Calu3 (cell line): ENCODE results near the gene SEC24B. TPM values are rescaled to one million over a fixed set of nuclear protein-coding genes. Genes with fewer than 3 reads are reported as not detected.

Experiments used
- BruUV-seq: library from RNA; stranded (reverse); fragments of 400-500 nt; replicated peaks from 2 replicates; lab custom pipeline; 2021; lab: Mats Ljungman, UMichigan
- CTCF ChIA-PET: fragments of 300-600 bp; sonication (Branson Sonifier 250); formaldehyde crosslinking; loops from one replicate; lab custom pipeline; 2022; ENCODE audit warnings: antibody characterized with exemption; lab: Charles Lee
- DNase-seq: peaks from one replicate; pipeline ENCODE4 v3.0.0; 2022
- H3K27ac Mint-ChIP-seq: one replicate; pipeline ENCODE4 v1.8.0; 2022; ENCODE audit warnings: mixed read lengths; ENCODE audit not compliant: unreplicated experiment
- H3K27me3 Mint-ChIP-seq: one replicate; pipeline ENCODE4 v1.8.0; 2022; ENCODE audit warnings: mixed read lengths; ENCODE audit not compliant: unreplicated experiment
- H3K36me3 Mint-ChIP-seq: one replicate; pipeline ENCODE4 v1.8.0; 2022; ENCODE audit warnings: mild to moderate bottlenecking, moderate library complexity, mixed read lengths; ENCODE audit not compliant: insufficient read depth, unreplicated experiment
- H3K4me1 Mint-ChIP-seq: one replicate; pipeline ENCODE4 v1.8.0; 2022; ENCODE audit warnings: mild to moderate bottlenecking, low read depth, mixed read lengths; ENCODE audit not compliant: unreplicated experiment
- H3K4me3 Mint-ChIP-seq: one replicate; pipeline ENCODE4 v1.8.0; 2022; ENCODE audit warnings: mild to moderate bottlenecking, low read depth, moderate library complexity, mixed read lengths; ENCODE audit not compliant: unreplicated experiment
- H3K9me3 Mint-ChIP-seq: one replicate; pipeline ENCODE4 v1.8.0; 2022; ENCODE audit warnings: low read depth, mixed read lengths; ENCODE audit not compliant: unreplicated experiment
- intact Hi-C: fragments of 100-400 bp; cut with micrococcal nuclease; formaldehyde crosslinking; loops from one replicate; pipeline ENCODE4 v1.10.0; 2022; ENCODE audit not compliant: unreplicated experiment
- microRNA-seq: library from miRNA; unstranded; fragments of <30 nt; microRNA quantifications from one replicate; pipeline ENCODE4 v1.2.0, GENCODE V29; 2022
- total RNA-seq: library from RNA; stranded (reverse); gene quantifications from 2 replicates; pipeline ENCODE4 v1.2.3, GENCODE V29; 2022
- TF ChIP-seq, protein P1 (sequence below): fragments of 200-600 bp; IDR thresholded peaks from one replicate; pipeline ENCODE4 v1.8.0; 2022; ENCODE audit warnings: antibody characterized with exemption; ENCODE audit not compliant: unreplicated experiment

The SEC24B gene
- total RNA-seq, 1 experiment from 2014 or later, result 21.5 TPM

DNA sequence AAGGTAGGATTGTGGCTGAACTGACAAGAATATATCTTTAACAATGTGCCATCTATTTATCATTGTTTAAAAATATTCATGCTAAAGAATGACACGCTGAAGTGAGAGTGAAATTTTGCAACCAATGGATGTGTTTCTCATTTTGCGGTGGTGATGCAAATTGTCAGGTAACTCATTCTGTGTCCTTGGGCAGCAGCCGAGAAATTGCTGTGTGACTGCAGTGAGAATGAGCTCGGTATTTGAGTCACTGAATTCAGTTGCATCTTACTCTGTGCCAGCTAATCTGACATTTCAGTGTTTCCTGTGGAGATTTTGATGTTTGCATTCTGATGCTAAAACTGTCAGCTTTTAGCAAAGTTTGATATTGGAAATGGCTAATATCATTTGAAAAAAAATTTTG, 154.6 kb downstream of the SEC24B start:
- CTCF ChIA-PET, result no interaction called here
- no TSS peak for BruUV-seq
- DNase-seq, result no peak
- H3K36me3 Mint-ChIP-seq, result no peaks in the 10 kb centered on the region
- no peak overlapping the region for H3K27ac Mint-ChIP-seq
- H3K4me1 Mint-ChIP-seq, result peaks cover 6% of the 10 kb centered on the region
- intact Hi-C loops, result no loop called here
- no peaks in the 10 kb centered on the region for H3K27me3 Mint-ChIP-seq
- H3K4me3 Mint-ChIP-seq, result no peak overlapping the region
- H3K9me3 Mint-ChIP-seq, result no peaks in the 10 kb centered on the region
- TF ChIP-seq, protein P1, sequence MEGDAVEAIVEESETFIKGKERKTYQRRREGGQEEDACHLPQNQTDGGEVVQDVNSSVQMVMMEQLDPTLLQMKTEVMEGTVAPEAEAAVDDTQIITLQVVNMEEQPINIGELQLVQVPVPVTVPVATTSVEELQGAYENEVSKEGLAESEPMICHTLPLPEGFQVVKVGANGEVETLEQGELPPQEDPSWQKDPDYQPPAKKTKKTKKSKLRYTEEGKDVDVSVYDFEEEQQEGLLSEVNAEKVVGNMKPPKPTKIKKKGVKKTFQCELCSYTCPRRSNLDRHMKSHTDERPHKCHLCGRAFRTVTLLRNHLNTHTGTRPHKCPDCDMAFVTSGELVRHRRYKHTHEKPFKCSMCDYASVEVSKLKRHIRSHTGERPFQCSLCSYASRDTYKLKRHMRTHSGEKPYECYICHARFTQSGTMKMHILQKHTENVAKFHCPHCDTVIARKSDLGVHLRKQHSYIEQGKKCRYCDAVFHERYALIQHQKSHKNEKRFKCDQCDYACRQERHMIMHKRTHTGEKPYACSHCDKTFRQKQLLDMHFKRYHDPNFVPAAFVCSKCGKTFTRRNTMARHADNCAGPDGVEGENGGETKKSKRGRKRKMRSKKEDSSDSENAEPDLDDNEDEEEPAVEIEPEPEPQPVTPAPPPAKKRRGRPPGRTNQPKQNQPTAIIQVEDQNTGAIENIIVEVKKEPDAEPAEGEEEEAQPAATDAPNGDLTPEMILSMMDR, result no peak

DNA sequence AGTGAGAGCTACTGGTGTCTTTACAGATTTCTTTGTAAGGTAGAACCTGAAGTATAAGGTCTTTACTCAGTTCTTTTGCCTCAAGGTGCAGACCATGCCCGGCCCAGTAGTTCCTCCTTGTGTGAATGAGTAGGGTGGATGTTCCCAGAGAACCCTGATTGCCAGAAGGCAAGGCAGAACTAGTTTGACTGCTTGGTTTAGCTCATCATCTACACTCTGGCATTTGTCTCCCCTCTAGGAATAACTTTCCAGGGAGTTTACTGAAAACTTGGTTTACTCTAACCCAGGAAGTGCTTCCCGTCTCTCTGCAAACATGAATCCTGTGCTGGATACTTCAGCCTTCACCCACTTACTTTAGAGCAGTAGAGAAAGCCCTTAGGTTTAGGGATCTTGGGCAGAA, 155.5 kb downstream of the SEC24B start:
- no peak overlapping the region for H3K4me3 Mint-ChIP-seq
- no peak for DNase-seq
- H3K9me3 Mint-ChIP-seq, result no peaks in the 10 kb centered on the region

DNA sequence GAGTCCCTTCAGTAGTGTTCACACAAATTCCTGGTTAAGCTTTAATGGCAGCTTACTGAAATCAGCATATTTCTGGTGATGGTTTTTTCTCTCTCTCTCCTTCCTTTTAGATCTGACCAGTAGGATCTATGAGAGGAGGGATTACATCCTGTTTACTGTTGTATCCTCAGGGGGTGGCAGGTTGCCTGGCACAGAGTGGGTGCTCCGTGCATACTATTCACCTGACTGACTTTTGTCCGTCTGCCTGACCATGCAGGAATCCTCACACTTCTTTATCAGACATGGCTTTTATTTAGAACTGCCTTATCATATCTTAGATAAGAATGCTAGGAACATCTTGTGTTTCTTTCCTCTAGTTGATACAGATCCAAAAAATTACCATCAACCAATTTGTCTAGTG, 156.0 kb downstream of the SEC24B start:
- Mint-ChIP-seq H3K4me3 (no peak overlapping the region), H3K36me3 (no peaks in the 10 kb centered on the region), H3K27me3 (no peaks in the 10 kb centered on the region), H3K9me3 (no peaks in the 10 kb centered on the region), H3K4me1 (peaks cover 6% of the 10 kb centered on the region), H3K27ac (no peak overlapping the region)
- intact Hi-C loops, result no loop called here
- TF ChIP-seq, protein P1, result no peak
- no TSS peak for BruUV-seq
- CTCF ChIA-PET, result interaction anchor here (0.6 kb wide), 1 partner anchor 902 kb away, joined by 3 read pairs; no protein-coding TSS in a partner anchor
- no peak for DNase-seq

More for the DNA sequence above, 155.5 kb downstream of the SEC24B start:
- intact Hi-C loops, result no loop called here
- CTCF ChIA-PET, result interaction anchor here (0.6 kb wide), 1 partner anchor 1008 kb away, joined by 7 read pairs; no protein-coding TSS in a partner anchor
- no peak overlapping the region for H3K27ac Mint-ChIP-seq
- no peaks in the 10 kb centered on the region for H3K36me3 Mint-ChIP-seq
- no TSS peak for BruUV-seq
- TF ChIP-seq, protein P1, result no peak
- no peaks in the 10 kb centered on the region for H3K27me3 Mint-ChIP-seq
- peaks cover 6% of the 10 kb centered on the region for H3K4me1 Mint-ChIP-seq

Small RNA genes lying within 50 kb of the gene (microRNA-seq; reads per million reads assigned to microRNA genes)
- 18.3 reads per million, percentile 43 among the genes with 10 or more reads in this experiment for gene MIR576

Other genes with a start within 250 kb of the SEC24B start
- not detected in 2 replicates for gene COL25A1, start 131.2 kb upstream of the SEC24B start, total RNA-seq
- 11.8 and 14.7 TPM in 2 replicates for gene MCUB, start 126.4 kb downstream of the SEC24B start, total RNA-seq